ENCODE data around the gene ZMYND8.
"Not testable (repeated sequence)": the region's sequence is repeated elsewhere in the genome, so short reads cannot be mapped to it uniquely, and the experiment has no call there.

Gene ZMYND8

DNA sequence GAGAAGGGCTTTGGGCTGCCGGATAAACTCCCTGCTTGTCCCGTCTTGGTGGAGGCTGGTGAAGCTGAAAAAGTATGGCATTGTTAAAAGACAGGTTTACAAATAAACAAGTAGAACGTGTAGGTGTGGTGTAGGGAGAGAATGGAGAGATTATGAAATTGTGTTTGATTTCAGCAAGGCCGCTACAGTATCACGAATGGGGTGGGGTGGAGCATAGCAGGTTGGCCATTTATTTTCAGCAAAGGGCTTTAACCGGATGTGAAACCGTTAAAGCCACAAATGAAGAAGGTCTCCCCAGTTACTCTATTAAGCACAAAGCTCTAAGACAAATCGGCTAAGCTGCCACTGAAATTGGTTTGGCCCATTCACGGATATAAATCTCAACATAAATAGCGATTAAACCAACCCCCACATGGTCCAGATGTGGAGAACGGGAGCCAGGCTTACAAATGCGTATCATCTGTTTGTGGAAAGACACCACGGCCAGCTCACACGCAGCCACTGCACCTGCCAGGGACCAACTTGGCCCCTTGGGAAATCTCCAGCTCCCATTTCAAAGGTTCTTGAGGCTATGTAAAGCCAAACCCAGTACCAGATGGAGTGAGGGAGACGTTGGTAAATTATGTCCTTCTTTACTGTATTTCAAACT is 94.0 kb downstream of the ZMYND8 start:
- no peak for TF ChIP-seq CTCF (IDR thresholded peaks at IDR 0.05; ENCODE audit: low read depth, low read length)
- no peak for DNase-seq (ENCODE audit: extremely low read depth, low read depth)

DNA sequence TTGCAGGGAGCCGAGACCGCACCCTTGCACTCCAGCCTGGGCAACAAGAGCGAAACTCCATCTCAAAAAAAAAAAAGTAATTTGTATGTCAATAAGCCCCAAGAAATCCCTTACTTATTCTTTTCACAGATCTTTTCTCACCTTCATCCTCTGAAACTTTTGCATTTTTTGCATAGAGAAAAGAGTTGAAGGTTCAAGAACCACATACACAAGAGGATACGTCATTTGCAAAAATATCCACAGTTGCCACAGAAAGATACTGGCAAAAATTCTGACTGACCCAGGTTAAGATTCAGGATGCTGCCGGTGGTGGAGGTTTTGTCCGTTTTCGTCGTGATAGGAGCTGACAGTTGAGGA is 94.5 kb downstream of the ZMYND8 start:
- DNase-seq (ENCODE audit: extremely low read depth, low read depth): no peak
- TF ChIP-seq CTCF (IDR thresholded peaks at IDR 0.05; ENCODE audit: low read depth, low read length): no peak

DNA sequence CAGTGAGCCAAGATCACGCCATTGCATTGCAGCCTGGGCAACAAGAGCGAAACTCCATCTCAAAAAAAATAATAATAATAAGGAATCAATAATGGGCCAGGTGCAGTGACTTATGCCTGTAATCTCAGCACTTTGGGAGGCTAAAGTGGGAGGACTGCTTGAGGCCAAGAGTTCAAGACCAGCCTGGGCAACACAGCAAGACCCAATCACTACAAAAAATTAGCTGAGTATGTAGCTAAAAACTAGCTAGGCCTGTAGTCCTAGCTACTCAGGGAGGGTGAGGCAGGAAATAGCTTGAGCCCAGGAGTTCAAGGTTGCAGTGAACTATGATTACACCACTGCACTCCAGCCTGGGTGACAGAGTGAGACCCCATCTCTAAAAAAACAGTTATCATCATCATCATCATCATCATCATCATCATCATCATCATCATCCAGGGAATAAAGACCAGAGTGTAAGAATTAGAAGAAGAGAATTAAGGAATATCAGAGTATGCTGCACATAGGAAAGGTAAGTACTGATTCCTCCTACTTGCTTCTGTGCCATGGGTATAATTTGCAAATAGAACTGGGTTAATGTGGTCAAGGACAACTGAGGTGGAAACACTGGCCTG is 95.2 kb downstream of the ZMYND8 start:
- not testable (repeated sequence) for DNase-seq (ENCODE audit: extremely low read depth, low read depth)

DNA sequence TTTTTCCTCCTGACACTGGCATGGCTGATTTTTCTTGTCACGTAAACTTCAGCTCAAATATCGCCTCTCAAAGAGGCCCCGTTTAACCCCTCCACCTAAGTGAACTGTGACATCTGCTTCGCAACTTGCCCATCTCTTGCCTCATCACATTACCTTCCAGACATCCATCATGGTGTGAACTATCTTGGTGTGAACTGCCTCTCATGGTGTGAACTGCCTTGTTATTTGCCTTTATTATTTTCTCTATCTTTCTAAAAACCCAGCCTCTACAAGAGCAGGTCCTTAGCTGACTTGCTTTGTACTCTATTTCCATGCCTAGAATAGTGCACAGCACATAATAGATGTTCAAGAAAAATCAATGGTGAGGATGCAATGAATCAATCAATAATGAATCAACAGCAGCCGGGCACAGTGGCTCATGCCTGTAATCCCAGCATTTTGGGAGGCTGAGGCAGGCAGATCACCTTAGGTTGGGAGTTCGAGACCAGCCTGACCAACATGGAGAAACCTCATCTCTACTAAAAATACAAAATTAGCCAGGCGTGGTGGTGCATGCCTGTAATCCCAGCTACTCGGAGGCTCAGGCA is 95.9 kb downstream of the ZMYND8 start:
- not testable (repeated sequence) for DNase-seq (ENCODE audit: extremely low read depth, low read depth)

DNA sequence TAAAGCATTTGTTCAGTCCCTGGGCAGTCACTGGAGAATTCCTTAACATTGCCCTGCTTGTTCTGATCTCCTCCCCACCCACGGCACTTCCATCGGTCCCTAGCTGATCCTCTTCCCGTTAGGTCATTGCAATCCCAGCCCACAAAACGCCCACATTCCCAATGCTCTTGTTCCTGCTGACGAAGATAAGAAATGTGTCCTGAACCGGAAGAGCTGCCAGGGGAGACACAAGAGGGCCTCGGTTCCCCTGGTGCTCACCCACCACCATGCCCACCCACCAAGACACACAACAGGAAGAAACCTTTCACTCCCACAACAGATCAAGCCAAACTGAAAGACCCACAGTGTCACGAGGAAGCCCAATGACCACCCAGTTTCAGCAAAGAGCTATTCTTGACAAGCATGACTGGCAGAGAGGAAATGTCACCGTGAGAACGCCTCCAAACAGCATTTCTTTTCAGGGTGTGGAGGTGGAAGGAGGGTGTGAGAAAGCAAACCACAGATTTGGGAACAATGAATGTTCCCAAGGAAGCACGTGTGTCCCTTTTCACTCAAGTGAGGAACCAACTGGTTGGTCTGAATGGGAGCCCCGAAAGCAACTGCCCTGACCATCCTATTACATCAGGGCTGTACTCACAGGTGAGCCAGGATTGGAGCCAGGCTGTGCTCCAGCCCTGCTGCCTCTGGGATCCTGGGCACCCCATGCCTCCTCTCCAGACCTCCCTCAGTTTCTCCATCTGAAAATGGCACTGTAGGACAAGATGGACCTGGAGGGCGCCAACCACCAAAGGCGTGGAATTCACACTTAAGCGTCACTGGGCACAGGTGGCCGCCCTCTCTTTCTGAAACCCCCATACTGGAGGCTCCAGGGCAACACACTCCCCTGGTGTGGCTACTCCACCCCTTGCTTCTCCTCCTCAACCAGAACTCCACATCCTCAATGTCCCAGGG is 97.5 kb downstream of the ZMYND8 start:
- no peak for DNase-seq (ENCODE audit: extremely low read depth, low read depth)
- TF ChIP-seq CTCF (IDR thresholded peaks at IDR 0.05; ENCODE audit: low read depth, low read length): no peak

DNA sequence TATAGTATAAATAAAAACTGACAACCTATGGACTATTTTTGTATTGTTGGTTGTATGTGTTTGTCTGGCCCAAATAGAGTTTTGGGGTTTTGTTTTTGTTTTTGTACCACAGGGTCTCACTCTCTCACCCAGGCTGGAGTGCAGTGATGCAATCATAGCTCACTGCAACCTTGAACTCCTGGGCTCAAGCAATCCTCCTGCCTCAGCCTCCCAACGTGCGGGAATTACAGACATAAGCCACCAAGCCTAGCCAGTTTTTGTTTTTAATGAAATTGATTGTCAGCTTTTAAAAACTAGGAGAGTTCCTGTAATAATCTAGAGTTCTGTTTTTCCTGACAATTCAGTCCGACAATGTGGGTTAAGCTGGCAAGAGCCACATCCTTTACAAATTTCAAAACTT is 98.7 kb downstream of the ZMYND8 start:
- TF ChIP-seq CTCF (IDR thresholded peaks at IDR 0.05; ENCODE audit: low read depth, low read length): no peak
- no peak for DNase-seq (ENCODE audit: extremely low read depth, low read depth)

- TF ChIP-seq CTCF (IDR thresholded peaks at IDR 0.05; ENCODE audit: low read depth, low read length): no peak
- no peak for DNase-seq (ENCODE audit: extremely low read depth, low read depth)
Observed at GRCh38 chr20:47257256-47257655, 99.2 kb downstream of the ZMYND8 start.

DNA sequence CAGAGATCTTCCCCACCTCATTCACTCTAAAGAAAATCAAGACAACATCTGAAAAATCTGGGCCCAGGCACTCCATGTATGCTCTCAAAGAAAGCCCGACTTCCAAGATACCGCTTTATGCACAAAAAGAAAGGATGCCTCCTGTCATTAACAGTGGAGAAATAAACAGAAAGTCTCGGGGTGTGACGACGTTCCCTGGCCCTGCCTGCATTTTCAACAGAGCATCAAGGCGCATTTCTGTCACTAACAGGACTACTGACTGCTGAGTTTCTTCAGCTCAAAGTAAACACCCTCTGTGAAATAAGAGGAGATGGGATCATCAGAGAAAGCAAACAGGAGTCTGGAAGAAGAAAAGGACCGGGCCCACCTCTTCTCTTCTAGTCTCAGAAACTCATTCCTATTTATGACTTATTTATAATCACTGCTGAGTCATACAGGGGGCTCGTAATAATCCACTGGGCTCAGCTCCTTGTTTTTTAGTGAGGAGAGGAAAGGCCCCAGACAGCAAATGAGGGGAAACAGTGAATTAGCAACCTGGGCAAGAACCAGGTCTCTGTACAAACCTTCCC is 99.7 kb downstream of the ZMYND8 start:
- no peak for DNase-seq (ENCODE audit: extremely low read depth, low read depth)
- no peak for TF ChIP-seq CTCF (IDR thresholded peaks at IDR 0.05; ENCODE audit: low read depth, low read length)
